GM23248 (cell line): ENCODE data around the gene ENDOV.

Source experiments
- EZH2 ChIP-seq: fragments of 200-600 bp; sonication (generic); IDR thresholded peaks from 2 replicates; pipeline ENCODE4 v1.6.1; 2018; ENCODE audit warnings: antibody characterized with exemption, mild to moderate bottlenecking; ENCODE audit not compliant: insufficient read depth, poor library complexity, severe bottlenecking
- EZH2phosphoT487 ChIP-seq: fragments of 200-600 bp; sonication (generic); IDR thresholded peaks from 2 replicates; pipeline ENCODE4 v1.6.1; 2018; ENCODE audit warnings: antibody characterized with exemption, moderate library complexity, mild to moderate bottlenecking, low read depth; ENCODE audit not compliant: insufficient read depth

GRCh38 chr17:80431246-80432195 lies 16.6 kb downstream of the ENDOV start:
- TF ChIP-seq EZH2phosphoT487 (no peak), EZH2 (no peak)
